GM12878 (cell line): ENCODE measurements around the gene FOXB2.

Experiments
- CEBPB ChIP-seq, 2 experiments: fragments of 150-350 bp in 1 of 2; IDR thresholded peaks; 2 replicates each; pipeline ENCODE4 v1.6.1; 2012 to 2014; ENCODE audit warnings: low read depth in 2 of 2, low read length in 2 of 2, borderline replicate concordance in 1 of 2, inconsistent platforms in 1 of 2
- EED ChIP-seq: sonication (generic); IDR thresholded peaks from 2 replicates; pipeline ENCODE4 v1.6.1; 2016; ENCODE audit warnings: antibody characterized with exemption, low read depth
- EP300 ChIP-seq, 2 experiments: fragments of 150-350 bp in 1 of 2; IDR thresholded peaks; 2 replicates each; pipeline ENCODE4 v1.6.1; 2011 to 2012; ENCODE audit warnings: low read depth in 2 of 2, low read length in 2 of 2, borderline replicate concordance in 1 of 2, improper control_type of control experiment in 1 of 2, inconsistent platforms in 1 of 2; ENCODE audit not compliant: control insufficient read depth in 1 of 2
- ETV6 ChIP-seq, 2 experiments: fragments of 450-650 bp in 1 of 2; IDR thresholded peaks in 1 of 2; conservative IDR thresholded peaks in 1 of 2; 2 replicates each; pipeline ENCODE4 v1.6.1; 2014; ENCODE audit warnings: antibody characterized with exemption in 1 of 2, borderline replicate concordance in 1 of 2, low read depth in 1 of 2, mild to moderate bottlenecking in 1 of 2, moderate library complexity in 1 of 2
- NR2C2 ChIP-seq: IDR thresholded peaks from 2 replicates; pipeline ENCODE4 v1.6.1; 2011; ENCODE audit warnings: borderline replicate concordance, low read depth; ENCODE audit not compliant: control insufficient read depth, insufficient read length
- NRF1 ChIP-seq: conservative IDR thresholded peaks from 2 replicates; pipeline ENCODE4 v1.6.1; 2011; ENCODE audit warnings: mild to moderate bottlenecking, low read depth, low read length, improper control_type of control experiment
- POLR2AphosphoS5 ChIP-seq: IDR thresholded peaks from 2 replicates; pipeline ENCODE4 v1.6.1; 2011; ENCODE audit warnings: mild to moderate bottlenecking, low read length, inconsistent platforms
- TBL1XR1 ChIP-seq: IDR thresholded peaks from 2 replicates; pipeline ENCODE4 v1.6.1; 2012; ENCODE audit warnings: low read depth, low read length, improper control_type of control experiment
- YY1 ChIP-seq: IDR thresholded peaks from 2 replicates; pipeline ENCODE4 v1.6.1; 2011; ENCODE audit warnings: low read depth, mild to moderate bottlenecking, low read length
- ZZZ3 ChIP-seq: IDR thresholded peaks from 2 replicates; pipeline ENCODE4 v1.6.1; 2011; ENCODE audit warnings: low read depth; ENCODE audit not compliant: control insufficient read depth, insufficient read length
- TF ChIP-seq, protein P1 (sequence below), 3 experiments: IDR thresholded peaks in 2 of 3; conservative IDR thresholded peaks in 1 of 3; 2 replicates each; pipeline ENCODE4 v1.5.1; 2011; ENCODE audit warnings: low read depth in 3 of 3, low read length in 3 of 3, mild to moderate bottlenecking in 3 of 3, control low read depth in 2 of 3, moderate library complexity in 2 of 3, inconsistent platforms in 1 of 3, mixed read lengths in 1 of 3; ENCODE audit not compliant: control insufficient read depth in 2 of 3, insufficient read depth in 1 of 3; ENCODE audit errors: extremely low read depth in 1 of 3
- TF ChIP-seq, protein P2 (sequence below): fragments of 450-650 bp; IDR thresholded peaks from 2 replicates; pipeline ENCODE4 v1.6.1; 2017; ENCODE audit warnings: mild to moderate bottlenecking, low read depth, inconsistent platforms; ENCODE audit not compliant: poor library complexity, severe bottlenecking
- TF ChIP-seq, protein P3 (sequence below): IDR thresholded peaks from 2 replicates; pipeline ENCODE4 v1.6.1; 2012; ENCODE audit warnings: mild to moderate bottlenecking, low read depth, low read length

DNA sequence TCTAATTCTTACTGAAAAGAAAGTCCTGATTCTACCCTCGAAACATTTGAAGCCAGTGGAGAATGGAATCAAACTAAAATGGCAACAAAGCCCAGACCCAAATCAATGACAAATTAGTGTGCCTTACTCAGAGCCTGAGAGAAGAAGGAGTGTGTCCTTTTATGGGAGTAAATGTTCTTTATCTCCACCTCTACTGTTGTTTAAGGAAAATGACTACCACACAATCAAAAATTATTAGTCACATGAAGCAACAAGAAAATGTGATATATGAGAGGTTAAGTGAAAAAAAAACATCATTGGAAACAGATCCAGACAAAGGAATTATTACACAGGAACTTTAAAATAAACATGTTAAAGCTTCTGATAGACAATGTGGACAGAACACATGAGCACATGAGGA lies 49.7 kb upstream of the FOXB2 start:
- TF ChIP-seq ZZZ3 (no peak), ETV6 (conservative IDR thresholded peaks at IDR 0.05 in 1 of 2, IDR thresholded peaks at IDR 0.05 in 1 of 2; ENCODE audit: borderline replicate concordance in 1 of 2, low read depth in 1 of 2) (no peak), NRF1 (no peak), CEBPB (IDR thresholded peaks at IDR 0.05; ENCODE audit: borderline replicate concordance in 1 of 2, low read depth in 2 of 2, low read length in 2 of 2) (no peak), EED (no peak), TBL1XR1 (no peak), POLR2AphosphoS5 (no peak), NR2C2 (no peak), EP300 (IDR thresholded peaks at IDR 0.05; ENCODE audit: borderline replicate concordance in 1 of 2, control insufficient read depth in 1 of 2, low read depth in 2 of 2, low read length in 2 of 2) (no peak), YY1 (no peak)
- TF ChIP-seq, protein P1, sequence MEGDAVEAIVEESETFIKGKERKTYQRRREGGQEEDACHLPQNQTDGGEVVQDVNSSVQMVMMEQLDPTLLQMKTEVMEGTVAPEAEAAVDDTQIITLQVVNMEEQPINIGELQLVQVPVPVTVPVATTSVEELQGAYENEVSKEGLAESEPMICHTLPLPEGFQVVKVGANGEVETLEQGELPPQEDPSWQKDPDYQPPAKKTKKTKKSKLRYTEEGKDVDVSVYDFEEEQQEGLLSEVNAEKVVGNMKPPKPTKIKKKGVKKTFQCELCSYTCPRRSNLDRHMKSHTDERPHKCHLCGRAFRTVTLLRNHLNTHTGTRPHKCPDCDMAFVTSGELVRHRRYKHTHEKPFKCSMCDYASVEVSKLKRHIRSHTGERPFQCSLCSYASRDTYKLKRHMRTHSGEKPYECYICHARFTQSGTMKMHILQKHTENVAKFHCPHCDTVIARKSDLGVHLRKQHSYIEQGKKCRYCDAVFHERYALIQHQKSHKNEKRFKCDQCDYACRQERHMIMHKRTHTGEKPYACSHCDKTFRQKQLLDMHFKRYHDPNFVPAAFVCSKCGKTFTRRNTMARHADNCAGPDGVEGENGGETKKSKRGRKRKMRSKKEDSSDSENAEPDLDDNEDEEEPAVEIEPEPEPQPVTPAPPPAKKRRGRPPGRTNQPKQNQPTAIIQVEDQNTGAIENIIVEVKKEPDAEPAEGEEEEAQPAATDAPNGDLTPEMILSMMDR (IDR thresholded peaks at IDR 0.05 in 2 of 3, conservative IDR thresholded peaks at IDR 0.05 in 1 of 3; ENCODE audit: control insufficient read depth in 2 of 3, extremely low read depth in 1 of 3, insufficient read depth in 1 of 3, low read depth in 3 of 3, low read length in 3 of 3): no peak
- TF ChIP-seq, protein P2, sequence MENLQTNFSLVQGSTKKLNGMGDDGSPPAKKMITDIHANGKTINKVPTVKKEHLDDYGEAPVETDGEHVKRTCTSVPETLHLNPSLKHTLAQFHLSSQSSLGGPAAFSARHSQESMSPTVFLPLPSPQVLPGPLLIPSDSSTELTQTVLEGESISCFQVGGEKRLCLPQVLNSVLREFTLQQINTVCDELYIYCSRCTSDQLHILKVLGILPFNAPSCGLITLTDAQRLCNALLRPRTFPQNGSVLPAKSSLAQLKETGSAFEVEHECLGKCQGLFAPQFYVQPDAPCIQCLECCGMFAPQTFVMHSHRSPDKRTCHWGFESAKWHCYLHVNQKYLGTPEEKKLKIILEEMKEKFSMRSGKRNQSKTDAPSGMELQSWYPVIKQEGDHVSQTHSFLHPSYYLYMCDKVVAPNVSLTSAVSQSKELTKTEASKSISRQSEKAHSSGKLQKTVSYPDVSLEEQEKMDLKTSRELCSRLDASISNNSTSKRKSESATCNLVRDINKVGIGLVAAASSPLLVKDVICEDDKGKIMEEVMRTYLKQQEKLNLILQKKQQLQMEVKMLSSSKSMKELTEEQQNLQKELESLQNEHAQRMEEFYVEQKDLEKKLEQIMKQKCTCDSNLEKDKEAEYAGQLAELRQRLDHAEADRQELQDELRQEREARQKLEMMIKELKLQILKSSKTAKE: no peak
- TF ChIP-seq, protein P3, sequence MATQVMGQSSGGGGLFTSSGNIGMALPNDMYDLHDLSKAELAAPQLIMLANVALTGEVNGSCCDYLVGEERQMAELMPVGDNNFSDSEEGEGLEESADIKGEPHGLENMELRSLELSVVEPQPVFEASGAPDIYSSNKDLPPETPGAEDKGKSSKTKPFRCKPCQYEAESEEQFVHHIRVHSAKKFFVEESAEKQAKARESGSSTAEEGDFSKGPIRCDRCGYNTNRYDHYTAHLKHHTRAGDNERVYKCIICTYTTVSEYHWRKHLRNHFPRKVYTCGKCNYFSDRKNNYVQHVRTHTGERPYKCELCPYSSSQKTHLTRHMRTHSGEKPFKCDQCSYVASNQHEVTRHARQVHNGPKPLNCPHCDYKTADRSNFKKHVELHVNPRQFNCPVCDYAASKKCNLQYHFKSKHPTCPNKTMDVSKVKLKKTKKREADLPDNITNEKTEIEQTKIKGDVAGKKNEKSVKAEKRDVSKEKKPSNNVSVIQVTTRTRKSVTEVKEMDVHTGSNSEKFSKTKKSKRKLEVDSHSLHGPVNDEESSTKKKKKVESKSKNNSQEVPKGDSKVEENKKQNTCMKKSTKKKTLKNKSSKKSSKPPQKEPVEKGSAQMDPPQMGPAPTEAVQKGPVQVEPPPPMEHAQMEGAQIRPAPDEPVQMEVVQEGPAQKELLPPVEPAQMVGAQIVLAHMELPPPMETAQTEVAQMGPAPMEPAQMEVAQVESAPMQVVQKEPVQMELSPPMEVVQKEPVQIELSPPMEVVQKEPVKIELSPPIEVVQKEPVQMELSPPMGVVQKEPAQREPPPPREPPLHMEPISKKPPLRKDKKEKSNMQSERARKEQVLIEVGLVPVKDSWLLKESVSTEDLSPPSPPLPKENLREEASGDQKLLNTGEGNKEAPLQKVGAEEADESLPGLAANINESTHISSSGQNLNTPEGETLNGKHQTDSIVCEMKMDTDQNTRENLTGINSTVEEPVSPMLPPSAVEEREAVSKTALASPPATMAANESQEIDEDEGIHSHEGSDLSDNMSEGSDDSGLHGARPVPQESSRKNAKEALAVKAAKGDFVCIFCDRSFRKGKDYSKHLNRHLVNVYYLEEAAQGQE: no peak
